MM.1S (cell line): ENCODE measurements around the gene ELOA.
"Not testable (repeated sequence)": the region's sequence is repeated elsewhere in the genome, so short reads cannot be mapped to it uniquely, and the experiment has no call there.

Experiments used
- EZH2phosphoT487 ChIP-seq: fragments of 300-600 bp; sonication (generic); IDR thresholded peaks from 2 replicates; pipeline ENCODE4 v1.6.1; 2018; ENCODE audit warnings: antibody characterized with exemption, low read length
- TF ChIP-seq, protein P1 (sequence below): fragments of 300-600 bp; sonication (generic); IDR thresholded peaks from 2 replicates; pipeline ENCODE4 v1.5.1; 2016; ENCODE audit warnings: antibody characterized with exemption, low read length, mixed read lengths

GRCh38 chr1:23794732-23795182 is 51.5 kb downstream of the ELOA start:
- TF ChIP-seq, protein P1, sequence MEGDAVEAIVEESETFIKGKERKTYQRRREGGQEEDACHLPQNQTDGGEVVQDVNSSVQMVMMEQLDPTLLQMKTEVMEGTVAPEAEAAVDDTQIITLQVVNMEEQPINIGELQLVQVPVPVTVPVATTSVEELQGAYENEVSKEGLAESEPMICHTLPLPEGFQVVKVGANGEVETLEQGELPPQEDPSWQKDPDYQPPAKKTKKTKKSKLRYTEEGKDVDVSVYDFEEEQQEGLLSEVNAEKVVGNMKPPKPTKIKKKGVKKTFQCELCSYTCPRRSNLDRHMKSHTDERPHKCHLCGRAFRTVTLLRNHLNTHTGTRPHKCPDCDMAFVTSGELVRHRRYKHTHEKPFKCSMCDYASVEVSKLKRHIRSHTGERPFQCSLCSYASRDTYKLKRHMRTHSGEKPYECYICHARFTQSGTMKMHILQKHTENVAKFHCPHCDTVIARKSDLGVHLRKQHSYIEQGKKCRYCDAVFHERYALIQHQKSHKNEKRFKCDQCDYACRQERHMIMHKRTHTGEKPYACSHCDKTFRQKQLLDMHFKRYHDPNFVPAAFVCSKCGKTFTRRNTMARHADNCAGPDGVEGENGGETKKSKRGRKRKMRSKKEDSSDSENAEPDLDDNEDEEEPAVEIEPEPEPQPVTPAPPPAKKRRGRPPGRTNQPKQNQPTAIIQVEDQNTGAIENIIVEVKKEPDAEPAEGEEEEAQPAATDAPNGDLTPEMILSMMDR, result not testable (repeated sequence)
- TF ChIP-seq EZH2phosphoT487, result not testable (repeated sequence)
